Measurements from ENCODE around the gene HORMAD2.

Gene HORMAD2

DNA sequence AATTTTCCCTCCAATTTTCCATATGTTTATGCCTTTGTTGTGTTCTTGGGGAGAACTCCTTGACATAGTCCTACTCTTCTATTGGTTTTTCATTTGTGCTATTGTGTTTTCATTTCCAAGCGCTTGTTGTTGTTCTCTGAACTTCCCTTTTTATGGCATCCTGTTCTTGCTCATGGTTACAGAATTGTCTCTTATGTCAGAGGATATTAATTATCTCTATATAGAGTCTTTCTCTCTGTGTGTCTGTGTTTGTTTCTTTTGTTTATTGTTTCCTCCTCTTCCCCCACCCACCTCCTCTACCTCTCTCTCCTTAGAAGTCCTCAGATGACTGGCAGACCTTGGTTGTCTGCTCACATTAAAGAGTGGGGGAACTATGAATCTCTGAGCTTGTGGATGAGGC lies 69.9 kb downstream of the HORMAD2 start:
- H3K4me3 ChIP-seq (ENCODE audit: low read length) = no peak overlapping the region
- no peak for TF ChIP-seq ZNF274 (IDR thresholded peaks at IDR 0.05; ENCODE audit: low read depth, low read length)

DNA sequence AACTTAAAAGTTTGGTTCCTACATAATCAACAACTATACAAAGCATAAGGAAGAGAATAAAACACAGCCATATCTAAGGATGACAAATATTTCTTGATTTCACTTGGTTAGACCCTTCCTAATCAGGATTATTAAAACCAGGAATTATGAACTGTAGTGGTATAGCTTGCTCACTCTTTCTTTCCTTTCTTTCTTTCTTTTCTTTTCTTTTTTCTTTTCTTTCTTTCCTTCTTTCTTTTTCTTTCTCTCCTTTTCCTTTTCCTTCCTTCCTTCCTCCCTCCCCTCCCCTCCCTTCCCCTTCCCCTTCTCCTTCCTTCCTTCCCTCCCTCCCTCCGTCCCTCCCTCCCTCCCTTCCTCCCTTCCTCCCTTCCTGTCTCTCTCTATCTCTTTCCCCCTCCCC lies 78.0 kb downstream of the HORMAD2 start:
- no peak for TF ChIP-seq ZNF274 (IDR thresholded peaks at IDR 0.05; ENCODE audit: low read depth, low read length)
- no peak overlapping the region for H3K4me3 ChIP-seq (ENCODE audit: low read length)

DNA sequence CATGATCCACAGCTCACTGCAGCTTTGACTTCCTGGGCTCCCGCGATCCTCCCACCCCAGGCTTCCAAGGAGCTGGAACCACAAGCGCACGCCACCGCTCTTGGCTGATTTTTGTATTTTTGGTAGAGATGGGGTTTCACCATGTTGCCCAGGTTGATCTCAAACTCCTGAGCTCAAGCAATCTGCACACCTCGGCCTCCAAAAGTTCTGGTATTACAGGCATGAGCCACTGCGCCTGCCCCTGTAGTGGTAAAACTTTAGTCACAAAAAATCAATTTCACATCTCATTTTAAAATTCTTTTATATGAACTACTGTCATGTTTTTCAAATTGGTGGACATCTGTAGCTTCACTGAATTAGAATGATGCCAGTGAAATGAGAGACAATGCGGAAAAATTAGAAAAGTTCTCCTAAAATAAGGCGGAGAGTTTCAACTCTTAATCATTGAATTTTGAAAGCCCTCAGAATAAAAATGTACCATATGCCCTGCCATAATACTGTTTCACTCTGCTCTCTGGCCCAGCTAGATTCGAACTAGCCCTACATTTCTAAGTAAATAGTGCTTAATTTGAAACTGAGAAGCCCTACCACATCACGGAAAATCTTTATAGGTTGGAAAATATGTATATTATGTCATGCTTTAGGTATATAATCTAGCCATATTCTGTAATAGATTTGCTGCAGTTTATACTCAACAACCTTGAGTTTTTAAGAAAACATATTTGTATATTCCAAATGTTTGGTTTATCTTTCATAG lies 78.7 kb downstream of the HORMAD2 start:
- TF ChIP-seq ZNF274 (IDR thresholded peaks at IDR 0.05; ENCODE audit: low read depth, low read length) = no peak
- no peak overlapping the region for H3K4me3 ChIP-seq (ENCODE audit: low read length)

DNA sequence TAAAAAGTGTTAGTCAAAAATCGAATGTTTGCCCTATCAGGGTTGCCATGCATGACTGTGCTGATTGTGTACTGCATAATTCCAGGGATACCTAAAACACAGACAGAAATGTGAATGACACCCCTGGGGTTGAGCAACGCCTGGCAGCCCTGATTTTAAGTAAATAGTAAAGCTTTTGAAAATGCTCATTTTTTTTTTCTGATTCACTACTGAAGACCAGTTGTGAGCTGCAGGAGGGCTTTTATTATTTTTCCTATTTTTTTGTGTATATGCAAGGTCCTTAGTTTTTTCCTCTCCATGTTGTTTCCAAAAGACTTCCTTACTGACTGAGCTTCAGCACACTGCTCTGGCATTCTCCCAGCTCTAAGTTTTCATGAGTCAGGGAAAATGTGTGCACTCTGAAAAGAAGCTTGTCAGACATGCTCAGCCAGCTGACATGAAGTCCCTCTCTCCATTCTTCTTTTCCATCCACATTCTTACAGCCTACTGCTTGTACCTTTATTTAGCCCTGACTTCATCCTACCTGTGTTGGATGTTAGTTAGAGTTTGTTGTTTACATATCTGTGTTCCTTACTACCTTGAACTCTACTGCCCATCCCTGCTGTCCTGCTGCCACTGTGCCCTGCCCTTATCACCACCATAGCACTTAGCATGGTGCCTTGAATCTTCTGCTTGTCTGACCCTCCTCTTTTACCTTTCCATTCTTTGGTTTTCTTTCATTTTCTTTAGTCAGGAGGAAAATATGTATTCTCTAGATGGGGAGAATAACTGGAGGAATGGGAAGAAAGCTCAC lies 79.5 kb downstream of the HORMAD2 start:
- no peak overlapping the region for H3K4me3 ChIP-seq (ENCODE audit: low read length)
- no peak for TF ChIP-seq ZNF274 (IDR thresholded peaks at IDR 0.05; ENCODE audit: low read depth, low read length)

DNA sequence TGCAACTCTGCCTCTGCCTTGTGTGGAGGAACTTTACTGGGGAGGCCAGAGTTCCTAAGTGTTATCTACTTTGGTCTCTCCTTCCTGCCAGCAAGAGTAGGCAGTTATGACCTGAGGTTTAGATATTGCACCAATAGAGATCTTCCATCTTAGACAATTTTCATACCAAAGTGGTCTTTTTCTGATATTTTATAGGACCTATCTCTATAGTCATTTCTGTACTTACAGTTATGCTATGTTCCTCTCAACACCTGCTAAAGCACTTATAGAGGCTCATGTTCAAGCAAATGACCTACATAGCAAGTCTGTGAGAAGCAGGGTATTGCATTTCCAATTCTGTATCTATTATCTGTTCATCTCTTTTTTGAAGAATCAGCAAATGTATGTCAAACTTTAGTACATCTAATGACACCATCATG lies 80.8 kb downstream of the HORMAD2 start:
- no peak for TF ChIP-seq ZNF274 (IDR thresholded peaks at IDR 0.05; ENCODE audit: low read depth, low read length)
- no peak overlapping the region for H3K4me3 ChIP-seq (ENCODE audit: low read length)

DNA sequence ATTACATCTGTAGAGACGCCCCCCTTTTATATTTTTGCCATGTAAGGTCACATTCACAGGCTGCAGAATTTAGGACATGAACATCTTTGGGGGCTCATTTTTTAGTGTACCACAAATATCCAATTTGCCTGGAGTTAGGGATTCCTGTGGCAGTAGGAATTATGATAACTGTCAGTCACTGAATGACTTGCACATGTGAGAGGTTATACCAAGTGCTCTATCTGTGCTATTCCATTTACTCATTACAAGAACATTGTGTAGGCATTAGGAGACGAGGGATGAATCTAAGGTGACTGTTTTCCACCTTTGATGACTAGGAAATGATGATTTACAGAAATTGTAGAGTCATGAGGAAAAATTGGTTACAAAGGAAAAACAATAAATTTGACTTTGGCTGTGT lies 87.0 kb downstream of the HORMAD2 start:
- no peak overlapping the region for H3K4me3 ChIP-seq (ENCODE audit: low read length)

DNA sequence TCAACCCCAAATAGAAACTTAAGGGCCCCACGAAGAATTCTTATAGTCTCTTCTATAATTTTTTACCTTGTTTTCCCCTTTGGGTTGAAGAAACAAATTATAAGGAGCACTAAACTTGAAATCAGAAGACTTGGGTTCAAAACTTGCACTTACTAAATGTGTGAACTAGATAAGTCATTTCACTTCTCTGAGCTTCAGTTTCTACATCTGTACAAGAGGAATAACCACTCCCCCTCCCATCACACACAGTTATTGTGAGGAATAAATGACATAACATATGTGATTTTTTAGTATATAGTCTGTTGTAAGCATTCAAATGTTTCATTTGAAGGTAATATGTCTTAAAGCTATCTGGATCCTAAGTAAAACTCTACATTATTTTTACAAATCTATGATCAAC lies 87.5 kb downstream of the HORMAD2 start:
- TF ChIP-seq ZNF274 (IDR thresholded peaks at IDR 0.05; ENCODE audit: low read depth, low read length) = no peak
- no peak overlapping the region for H3K4me3 ChIP-seq (ENCODE audit: low read length)

More for the DNA sequence above, 87.0 kb downstream of the HORMAD2 start:
- no peak for TF ChIP-seq ZNF274 (IDR thresholded peaks at IDR 0.05; ENCODE audit: low read depth, low read length)

DNA sequence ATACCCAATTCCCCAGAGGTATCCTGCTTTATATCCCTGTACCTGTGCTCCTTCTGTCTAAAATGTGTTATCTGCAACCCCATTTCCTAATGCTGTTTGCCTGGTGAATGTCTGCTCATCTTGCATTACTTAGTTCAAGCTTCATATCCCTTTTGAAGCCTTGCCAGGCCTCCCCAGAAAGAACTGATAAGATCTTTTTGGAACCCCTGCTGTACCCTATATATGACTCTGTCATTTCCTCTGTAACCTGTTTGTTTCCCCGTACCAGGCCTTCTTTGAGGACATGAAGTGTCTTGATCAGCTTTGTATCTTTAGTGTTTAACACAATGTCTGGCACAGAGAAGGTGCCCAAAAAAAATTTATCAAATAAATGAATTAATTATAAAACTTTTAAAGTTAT lies 88.7 kb downstream of the HORMAD2 start:
- no peak overlapping the region for H3K4me3 ChIP-seq (ENCODE audit: low read length)
- TF ChIP-seq ZNF274 (IDR thresholded peaks at IDR 0.05; ENCODE audit: low read depth, low read length) = no peak

DNA sequence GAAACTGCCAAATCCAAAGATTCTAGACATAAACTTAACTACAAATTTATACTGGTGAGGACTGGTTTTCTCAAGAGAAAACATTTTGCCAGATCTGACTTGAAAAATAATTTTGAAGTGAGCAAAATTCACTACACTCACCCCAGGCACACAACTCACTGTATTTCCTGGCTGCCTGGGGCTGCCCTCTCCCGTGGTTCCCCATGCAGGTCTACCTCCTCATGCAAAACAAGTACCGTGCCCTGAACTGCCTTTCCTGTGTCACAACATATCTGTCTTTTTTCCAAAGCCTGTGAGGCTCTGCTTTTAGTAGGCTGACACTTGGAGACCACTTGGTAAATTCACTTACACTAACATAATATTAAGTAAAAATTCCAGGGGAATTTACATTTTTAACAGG lies 89.9 kb downstream of the HORMAD2 start:
- no peak for TF ChIP-seq ZNF274 (IDR thresholded peaks at IDR 0.05; ENCODE audit: low read depth, low read length)
- H3K4me3 ChIP-seq (ENCODE audit: low read length) = no peak overlapping the region

DNA sequence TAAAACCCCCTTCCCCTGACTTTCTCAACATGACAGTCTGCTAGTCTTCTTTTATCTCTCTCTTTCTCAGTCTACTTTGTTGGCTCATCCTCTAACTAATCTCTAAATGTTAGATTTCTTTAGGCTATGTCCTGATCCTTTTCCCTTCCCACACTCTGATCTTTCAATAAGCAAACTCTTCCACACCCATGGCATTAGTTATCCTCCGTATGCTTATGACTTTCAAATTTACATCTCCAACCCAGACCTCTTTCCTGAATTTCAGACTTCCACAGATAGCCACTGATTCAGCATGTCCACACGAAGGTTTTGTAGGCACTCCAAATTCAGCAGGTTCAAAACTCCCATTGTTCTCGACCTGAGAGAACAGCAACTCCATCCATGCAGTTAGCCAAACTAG lies 90.7 kb downstream of the HORMAD2 start:
- H3K4me3 ChIP-seq (ENCODE audit: low read length) = no peak overlapping the region
- no peak for TF ChIP-seq ZNF274 (IDR thresholded peaks at IDR 0.05; ENCODE audit: low read depth, low read length)

DNA sequence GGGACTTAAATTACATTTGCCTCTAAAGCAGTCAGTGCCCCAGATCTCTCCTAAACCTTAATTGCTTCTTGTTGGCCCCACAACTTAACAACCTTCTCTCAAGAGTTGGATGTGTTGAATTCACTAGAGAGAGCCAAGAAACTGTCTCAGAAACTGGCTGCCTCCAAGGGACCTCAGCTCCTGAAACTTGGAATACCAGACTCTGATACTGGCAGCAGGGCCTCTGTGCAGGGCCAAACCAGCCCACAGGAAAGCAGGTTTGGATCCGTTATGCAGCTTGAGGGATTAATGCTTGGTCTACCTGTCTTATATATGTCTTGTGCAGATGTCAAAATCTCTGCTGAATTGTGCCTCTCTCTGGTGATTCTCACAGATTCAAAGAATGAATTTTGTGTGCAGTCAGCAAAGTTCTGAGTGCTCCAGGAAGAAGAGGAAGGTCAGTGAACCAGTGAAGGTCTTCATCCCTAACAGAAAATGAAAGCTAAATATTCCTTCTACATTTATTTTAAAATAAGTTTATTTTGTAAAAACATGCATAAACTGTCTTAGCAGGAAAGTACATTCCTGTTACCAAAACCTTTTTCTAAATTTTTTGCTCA lies 95.5 kb downstream of the HORMAD2 start:
- TF ChIP-seq ZNF274 (IDR thresholded peaks at IDR 0.05; ENCODE audit: low read depth, low read length) = no peak
- H3K4me3 ChIP-seq (ENCODE audit: low read length) = no peak overlapping the region

DNA sequence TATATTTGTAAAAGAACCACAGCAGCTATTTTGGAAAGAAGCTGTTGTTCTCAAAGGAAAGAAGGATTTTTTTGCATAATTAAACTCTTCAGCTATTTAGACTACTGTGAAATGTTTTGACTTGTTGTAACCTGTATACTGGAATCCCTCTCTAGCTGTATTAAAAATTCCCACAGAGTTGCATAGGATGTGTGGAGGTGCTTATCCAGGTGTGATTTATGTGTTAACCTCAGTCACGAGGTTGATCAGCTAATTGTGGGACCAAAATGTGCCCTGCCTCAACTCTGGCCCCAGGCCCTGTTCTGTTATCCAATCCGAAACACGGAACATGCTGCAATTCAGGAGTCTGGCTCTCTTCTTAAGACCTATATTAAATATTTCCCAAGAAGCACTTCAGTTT lies 96.2 kb downstream of the HORMAD2 start:
- no peak overlapping the region for H3K4me3 ChIP-seq (ENCODE audit: low read length)
- no peak for TF ChIP-seq ZNF274 (IDR thresholded peaks at IDR 0.05; ENCODE audit: low read depth, low read length)

DNA sequence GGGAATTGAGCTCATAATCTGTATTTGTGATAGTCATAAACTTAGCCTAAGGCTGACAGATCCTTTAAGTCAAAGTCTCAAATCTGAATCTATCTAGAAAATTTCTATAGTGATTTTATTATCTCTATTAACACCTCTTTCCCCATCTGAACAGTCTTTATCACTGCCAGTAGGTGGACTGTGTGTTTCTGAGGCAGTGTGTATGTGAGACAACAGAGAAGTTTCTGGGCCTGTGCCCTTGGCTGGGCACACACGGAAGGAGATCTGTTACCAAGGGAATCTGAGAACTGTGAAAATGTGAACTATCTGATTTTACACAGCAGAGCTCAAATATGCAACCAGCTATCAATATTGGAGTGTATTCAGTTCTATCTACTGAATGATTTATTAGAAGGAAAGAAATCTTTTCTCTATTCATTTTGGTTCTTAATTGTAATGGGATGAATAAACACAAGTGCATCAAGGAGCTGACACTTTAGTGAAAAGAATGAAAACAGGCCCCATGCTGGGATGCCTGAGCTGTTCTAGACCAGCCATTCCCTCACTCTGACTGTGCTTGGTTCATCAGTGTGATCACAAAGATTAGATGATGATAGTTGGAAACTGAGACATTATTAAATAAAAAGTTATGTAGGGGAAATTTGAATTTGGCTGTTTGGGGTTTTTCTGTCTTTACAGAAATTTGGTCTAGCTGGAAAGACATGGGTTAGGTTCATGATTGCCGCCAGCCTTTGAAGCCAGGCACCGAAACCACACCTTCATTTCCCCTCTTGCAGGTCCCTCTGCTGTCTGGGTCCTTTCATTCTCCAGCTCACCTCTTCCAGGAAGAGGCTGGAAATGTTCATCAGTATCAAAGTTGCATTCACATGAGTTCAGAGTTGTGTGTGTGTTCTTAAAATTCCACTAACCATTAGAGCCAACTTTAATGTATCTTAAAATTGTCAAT lies 98.2 kb downstream of the HORMAD2 start:
- H3K4me3 ChIP-seq (ENCODE audit: low read length) = no peak overlapping the region
- no peak for TF ChIP-seq ZNF274 (IDR thresholded peaks at IDR 0.05; ENCODE audit: low read depth, low read length)

DNA sequence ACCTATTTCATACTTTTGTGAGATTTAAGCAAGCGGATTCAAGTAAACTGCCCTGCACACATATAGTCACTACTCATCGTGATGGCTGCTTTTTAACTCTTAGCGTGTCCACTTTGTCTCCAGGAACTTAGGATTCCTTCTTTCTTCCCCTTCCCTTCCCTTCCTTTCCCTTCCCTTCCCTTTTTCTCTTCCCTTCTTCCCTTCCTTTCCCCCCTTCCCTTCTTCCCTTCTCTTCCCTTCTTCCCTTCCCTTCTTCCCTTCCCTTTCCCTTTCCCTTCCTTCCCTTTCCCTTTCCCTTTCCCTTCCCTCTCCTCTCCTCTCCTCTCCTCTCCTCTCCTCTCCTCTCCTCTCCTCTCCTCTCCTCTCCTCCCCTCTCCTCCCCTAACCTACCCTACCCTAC lies 100.4 kb downstream of the HORMAD2 start:
- no peak overlapping the region for H3K4me3 ChIP-seq (ENCODE audit: low read length)
- TF ChIP-seq ZNF274 (IDR thresholded peaks at IDR 0.05; ENCODE audit: low read depth, low read length) = no peak

All from GM08714 (cell line).